GM04503 (cell line): ENCODE measurements around the gene SLC5A9.
"Not testable (repeated sequence)": the region's sequence is repeated elsewhere in the genome, so short reads cannot be mapped to it uniquely, and the experiment has no call there.

Experiments used
- DNase-seq: peaks from one replicate; pipeline ENCODE4 v3.0.0-alpha.2; 2012; ENCODE audit warnings: low read depth

Gene SLC5A9

DNA sequence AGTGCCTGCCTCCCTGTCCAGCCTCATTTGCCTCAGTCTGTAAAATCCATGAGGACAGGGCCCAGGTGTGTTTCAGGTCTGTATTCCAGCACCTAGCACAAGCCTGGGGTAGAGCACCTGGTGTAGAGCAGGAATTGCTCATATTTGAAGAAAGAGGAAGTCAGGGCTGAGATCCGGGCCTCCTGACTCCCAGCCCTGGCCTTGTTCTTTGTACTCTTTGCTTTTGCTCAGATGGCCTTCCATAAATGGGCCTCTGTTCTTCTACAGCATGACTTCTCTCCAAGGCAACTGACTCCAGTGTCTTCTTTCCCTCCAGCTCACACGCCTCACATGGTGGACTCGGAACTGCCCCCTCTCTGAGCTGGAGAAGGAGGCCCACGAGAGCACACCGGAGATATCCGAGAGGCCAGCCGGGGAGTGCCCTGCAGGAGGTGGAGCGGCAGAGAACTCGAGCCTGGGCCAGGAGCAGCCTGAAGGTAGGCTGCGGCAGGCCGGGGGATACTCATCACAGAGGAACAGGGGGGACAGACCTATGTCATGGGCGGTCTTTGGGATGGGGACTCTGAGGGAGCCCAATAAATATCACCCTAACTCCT is 19.7 kb downstream of the SLC5A9 start:
- DNase-seq, result no peak

DNA sequence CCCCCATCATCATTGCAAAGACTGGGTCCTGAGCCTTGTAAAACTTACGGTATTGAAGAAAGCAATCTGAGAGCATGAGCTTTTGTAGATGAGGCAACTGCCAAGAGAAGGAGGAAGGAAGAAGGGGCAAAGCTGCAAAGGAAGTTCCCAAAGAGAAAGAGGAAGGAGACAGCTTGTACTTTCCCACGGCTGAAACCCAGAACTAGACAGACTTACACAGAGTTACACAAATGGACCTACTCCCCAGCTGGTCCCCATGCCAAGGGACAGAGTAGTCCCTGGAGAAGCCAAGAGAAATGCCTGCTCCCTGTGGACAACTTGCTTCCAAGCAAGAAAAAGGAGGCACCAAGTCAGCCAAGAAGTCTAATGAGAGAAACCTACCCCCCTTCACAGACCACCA is 22.6 kb downstream of the SLC5A9 start:
- no peak for DNase-seq

DNA sequence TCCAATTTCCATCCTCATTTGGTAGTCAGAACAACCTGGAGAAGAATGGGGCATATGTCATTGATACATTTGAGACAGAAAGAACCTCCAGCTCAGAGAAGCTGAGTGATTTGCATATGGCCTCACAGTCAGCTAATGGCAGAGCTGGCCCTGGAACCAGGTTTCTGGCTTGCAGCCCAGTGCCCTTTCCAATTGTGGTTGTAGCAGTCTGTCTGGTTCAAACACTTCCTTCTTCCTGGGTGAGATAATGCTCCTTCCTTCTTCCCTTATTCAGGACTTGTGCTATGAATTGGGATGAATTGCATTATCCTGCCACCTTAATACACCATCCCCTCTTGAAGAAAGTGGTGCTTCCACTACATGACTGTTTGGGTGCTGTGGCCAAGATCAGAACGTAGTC is 24.2 kb downstream of the SLC5A9 start:
- DNase-seq, result no peak

DNA sequence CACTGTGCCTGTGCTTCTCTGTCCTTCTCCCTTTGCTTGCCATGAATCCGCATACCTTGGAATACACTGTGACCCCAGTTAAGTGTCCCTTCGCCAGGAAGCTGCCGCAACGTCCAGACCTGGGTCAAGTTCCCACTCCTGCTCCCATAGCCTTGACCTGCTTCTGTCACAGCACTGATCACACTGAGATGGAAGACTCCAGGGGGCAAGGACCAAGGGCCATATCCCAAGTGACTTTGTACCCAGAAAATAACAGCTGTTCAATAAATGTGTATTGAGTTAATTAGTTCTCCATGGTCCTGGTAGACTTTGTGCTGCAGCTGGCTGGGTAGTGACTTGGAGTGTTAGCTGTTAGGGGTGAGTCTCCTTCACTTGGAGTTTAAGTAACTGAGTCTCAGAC is 25.8 kb downstream of the SLC5A9 start:
- no peak for DNase-seq

GRCh38 chr1:48249868-48250267 is 27.4 kb downstream of the SLC5A9 start:
- no peak for DNase-seq

DNA sequence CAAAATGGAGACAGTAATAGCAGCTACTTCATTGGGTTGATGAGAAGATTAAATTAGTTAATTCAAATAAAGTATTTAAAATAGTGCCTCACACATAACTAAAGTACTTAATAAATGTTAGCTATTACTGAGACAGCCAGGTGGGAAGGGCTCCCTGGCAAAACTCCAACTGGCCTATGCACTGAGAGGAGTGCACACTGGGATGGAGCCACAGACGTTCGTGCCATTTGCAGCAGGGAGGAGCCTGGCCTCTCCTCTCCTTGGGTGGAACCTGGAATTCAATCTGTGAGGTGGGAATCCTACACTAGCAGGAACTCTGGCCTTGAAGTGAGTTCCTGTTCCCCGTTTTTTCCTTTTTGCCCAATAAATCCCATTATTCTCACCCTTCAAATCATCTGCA is 28.1 kb downstream of the SLC5A9 start:
- DNase-seq, result no peak

DNA sequence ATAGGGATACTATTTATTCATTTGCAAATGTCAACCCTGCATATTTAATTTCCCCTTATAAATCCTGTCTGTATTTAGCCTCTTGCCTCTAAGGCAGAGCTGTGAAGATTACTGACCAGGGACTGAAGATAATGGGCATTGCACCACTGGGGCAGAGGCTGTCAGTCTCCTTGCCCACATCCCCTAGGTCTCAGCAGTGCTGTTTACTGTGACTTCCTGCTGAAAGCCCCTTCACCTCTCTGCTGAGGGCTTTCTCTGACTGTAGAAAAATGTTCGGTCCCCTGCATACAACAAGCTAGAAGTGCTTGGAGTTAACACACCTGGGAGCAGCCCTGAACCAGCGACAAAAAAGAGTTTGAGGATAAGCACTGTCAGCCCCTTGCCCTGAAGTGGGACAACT is 28.8 kb downstream of the SLC5A9 start:
- no peak for DNase-seq

GRCh38 chr1:48251821-48252220 is 29.3 kb downstream of the SLC5A9 start:
- no peak for DNase-seq

- no peak for DNase-seq
Observed at GRCh38 chr1:48254254-48254653, 31.7 kb downstream of the SLC5A9 start.

GRCh38 chr1:48258106-48258505 is 35.6 kb downstream of the SLC5A9 start:
- no peak for DNase-seq

- no peak for DNase-seq
Observed at GRCh38 chr1:48261881-48262400, 39.4 kb downstream of the SLC5A9 start.

- no peak for DNase-seq
Observed at GRCh38 chr1:48263041-48263440, 40.5 kb downstream of the SLC5A9 start.

DNA sequence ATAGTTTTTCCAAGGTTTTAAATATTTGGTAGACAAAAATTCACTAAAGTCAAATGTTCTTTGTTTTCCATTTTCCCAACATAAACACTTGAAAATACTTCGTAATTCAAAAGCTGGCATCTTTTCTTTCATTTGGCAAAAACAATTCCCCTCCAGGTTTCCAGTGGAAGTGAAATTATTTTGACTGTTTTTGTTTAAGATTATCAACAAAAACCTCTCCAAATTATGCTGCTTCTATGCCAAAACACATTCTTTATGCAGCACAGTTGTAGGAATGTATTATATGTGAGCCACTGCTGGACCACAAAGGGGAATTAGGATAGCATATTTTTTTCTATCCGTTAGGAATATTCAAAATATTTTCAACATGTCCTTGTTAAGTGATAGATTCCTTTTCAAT is 44.1 kb downstream of the SLC5A9 start:
- DNase-seq, result no peak

GRCh38 chr1:48277437-48277836 is 54.9 kb downstream of the SLC5A9 start:
- not testable (repeated sequence) for DNase-seq

DNA sequence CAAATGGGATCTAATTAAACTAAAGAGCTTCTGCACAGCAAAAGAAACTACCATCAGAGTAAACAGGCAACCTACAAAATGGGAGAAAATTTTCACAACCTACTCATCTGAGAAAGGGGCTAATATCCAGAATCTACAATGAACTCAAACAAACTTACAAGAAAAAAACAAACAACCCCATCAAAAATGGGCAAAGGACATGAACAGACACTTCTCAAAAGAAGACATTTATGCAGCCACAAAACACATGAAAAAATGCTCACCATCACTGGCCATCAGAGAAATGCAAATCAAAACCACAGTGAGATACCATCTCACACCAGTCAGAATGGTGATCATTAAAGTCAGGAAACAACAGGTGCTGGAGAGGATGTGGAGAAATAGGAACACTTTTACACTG is 59.8 kb downstream of the SLC5A9 start:
- not testable (repeated sequence) for DNase-seq

- DNase-seq, result not testable (repeated sequence)
Observed at GRCh38 chr1:48284696-48285420, 62.3 kb downstream of the SLC5A9 start.

GRCh38 chr1:48285525-48285924 is 63.0 kb downstream of the SLC5A9 start:
- no peak for DNase-seq

GRCh38 chr1:48291421-48291820 is 68.9 kb downstream of the SLC5A9 start:
- no peak for DNase-seq

DNA sequence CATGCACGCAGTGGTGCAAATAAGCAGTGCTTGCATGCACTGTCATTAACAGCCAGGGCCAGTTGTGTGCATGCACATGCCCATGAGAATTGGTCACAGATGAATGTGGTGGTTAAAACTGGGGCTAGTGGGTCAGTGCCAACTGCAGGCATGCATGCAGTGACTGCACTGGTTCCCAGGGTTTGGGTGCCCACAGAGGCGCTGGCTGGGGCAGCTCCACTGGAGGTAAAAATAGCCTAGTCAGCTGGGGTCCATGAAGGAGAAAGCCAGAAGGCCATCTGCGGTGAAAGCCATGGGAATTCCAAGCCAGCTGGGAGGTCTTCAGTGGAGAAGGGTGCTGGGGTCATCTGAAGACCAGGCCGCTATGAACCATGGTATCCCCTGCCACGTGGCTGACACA is 70.2 kb downstream of the SLC5A9 start:
- no peak for DNase-seq

DNA sequence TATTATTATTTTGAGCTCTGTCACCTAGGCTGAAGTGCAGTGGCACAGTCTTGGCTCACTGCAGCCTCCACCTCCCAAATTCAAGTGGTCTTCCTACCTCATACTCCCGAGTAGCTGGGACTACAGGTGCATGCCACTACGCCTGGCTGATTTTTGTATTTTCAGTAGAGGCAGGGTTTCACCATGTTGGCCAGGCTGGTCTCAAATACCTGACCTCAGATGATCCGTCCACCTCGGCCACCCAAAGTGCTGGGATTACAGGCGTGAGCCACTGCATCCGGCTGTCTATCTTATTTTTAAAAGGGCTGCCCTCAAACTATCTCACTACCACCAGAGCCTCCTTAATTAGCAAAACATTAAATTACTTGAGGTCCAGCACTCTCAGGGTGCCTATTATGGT is 71.6 kb downstream of the SLC5A9 start:
- not testable (repeated sequence) for DNase-seq

GRCh38 chr1:48294656-48295055 is 72.1 kb downstream of the SLC5A9 start:
- DNase-seq, result no peak
